NCI-H128 (cell line): Measurements from ENCODE around the gene FGD6.
"Not testable (repeated sequence)": the region's sequence is repeated elsewhere in the genome, so short reads cannot be mapped to it uniquely, and the experiment has no call there.

Source experiments
- DNase-seq: peaks from one replicate; lab custom pipeline; 2025; ENCODE audit not compliant: unreplicated experiment; lab: John Stamatoyannopoulos, UW

FGD6 gene

GRCh38 chr12:95182868-95183415 lies 34.3 kb downstream of the FGD6 start:
- no peak for DNase-seq

- DNase-seq = no peak
These were observed 36.2 kb downstream of the FGD6 start for GRCh38 chr12:95181103-95181502.

GRCh38 chr12:95179011-95179410 lies 38.3 kb downstream of the FGD6 start:
- no peak for DNase-seq

- DNase-seq = no peak
These were observed 39.1 kb downstream of the FGD6 start for GRCh38 chr12:95178136-95178535.

- DNase-seq = no peak
These were observed 40.0 kb downstream of the FGD6 start for GRCh38 chr12:95177201-95177768.

GRCh38 chr12:95173392-95174251 lies 43.6 kb downstream of the FGD6 start:
- no peak for DNase-seq

GRCh38 chr12:95169368-95169767 lies 47.9 kb downstream of the FGD6 start:
- no peak for DNase-seq

GRCh38 chr12:95168746-95169145 lies 48.5 kb downstream of the FGD6 start:
- DNase-seq = no peak

- no peak for DNase-seq
These were observed 52.6 kb downstream of the FGD6 start for GRCh38 chr12:95164656-95165055.

GRCh38 chr12:95158919-95159318 lies 58.3 kb downstream of the FGD6 start:
- DNase-seq = no peak

- no peak for DNase-seq
These were observed 65.4 kb downstream of the FGD6 start for GRCh38 chr12:95151821-95152220.

GRCh38 chr12:95151406-95151805 lies 65.9 kb downstream of the FGD6 start:
- DNase-seq = no peak

GRCh38 chr12:95150501-95150900 lies 66.8 kb downstream of the FGD6 start:
- DNase-seq = no peak

GRCh38 chr12:95147866-95148265 lies 69.4 kb downstream of the FGD6 start:
- no peak for DNase-seq

GRCh38 chr12:95146769-95147168 lies 70.5 kb downstream of the FGD6 start:
- DNase-seq = no peak

- DNase-seq = no peak
These were observed 73.6 kb downstream of the FGD6 start for GRCh38 chr12:95143621-95144205.

- no peak for DNase-seq
These were observed 74.7 kb downstream of the FGD6 start for GRCh38 chr12:95142431-95143151.

- DNase-seq = no peak
These were observed 76.0 kb downstream of the FGD6 start for GRCh38 chr12:95141310-95141709.

GRCh38 chr12:95138031-95138430 lies 79.2 kb downstream of the FGD6 start:
- DNase-seq = not testable (repeated sequence)

GRCh38 chr12:95136598-95136997 lies 80.7 kb downstream of the FGD6 start:
- DNase-seq = no peak

- DNase-seq = no peak
These were observed 83.2 kb downstream of the FGD6 start for GRCh38 chr12:95134085-95134484.
